HEK293 (cell line): ENCODE measurements around the gene HIPK2.

ENCODE experiments used
- CTCF ChIP-seq: fragments of 450-650 bp; formaldehyde crosslinking; IDR thresholded peaks from 2 replicates; pipeline ENCODE4 v1.5.1; 2016; ENCODE audit warnings: missing biosample characterization, missing genetic modification characterization
- HOXA7 ChIP-seq: sonication (generic); formaldehyde crosslinking; IDR thresholded peaks from 2 replicates; pipeline ENCODE4 v1.8.1; 2022; ENCODE audit warnings: missing genetic modification reagents, borderline replicate concordance
- ZFHX2 ChIP-seq: fragments of 450-650 bp; formaldehyde crosslinking; conservative IDR thresholded peaks from 2 replicates; pipeline ENCODE4 v1.5.1; 2016; ENCODE audit warnings: missing biosample characterization, missing genetic modification characterization
- ZNF623 ChIP-seq: fragments of 450-650 bp; formaldehyde crosslinking; IDR thresholded peaks from 2 replicates; pipeline ENCODE4 v1.5.1; 2016; ENCODE audit warnings: missing biosample characterization, missing genetic modification characterization
- ZNF626 ChIP-seq: fragments of 450-650 bp; sonication (Bioruptor Pico); formaldehyde crosslinking; IDR thresholded peaks from 2 replicates; pipeline ENCODE4 v1.5.1; 2018; ENCODE audit warnings: missing biosample characterization, missing genetic modification characterization, inconsistent platforms
- TF ChIP-seq, protein P1 (sequence below): fragments of 450-650 bp; formaldehyde crosslinking; IDR thresholded peaks from 2 replicates; pipeline ENCODE4 v1.5.1; 2016; ENCODE audit warnings: missing biosample characterization, missing genetic modification characterization

GRCh38 chr7:139687980-139688632 lies 89.7 kb downstream of the HIPK2 start:
- TF ChIP-seq CTCF (no peak), ZNF623 (tag by site-specific recombination) (no peak), ZNF626 (no peak), HOXA7 (CRISPR knock-in tag) (no peak), ZFHX2 (no peak)
- TF ChIP-seq, protein P1, sequence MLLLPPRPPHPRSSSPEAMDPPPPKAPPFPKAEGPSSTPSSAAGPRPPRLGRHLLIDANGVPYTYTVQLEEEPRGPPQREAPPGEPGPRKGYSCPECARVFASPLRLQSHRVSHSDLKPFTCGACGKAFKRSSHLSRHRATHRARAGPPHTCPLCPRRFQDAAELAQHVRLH (tag by site-specific recombination) = no peak
